ENCODE measurements around the gene USP22.

DNA sequence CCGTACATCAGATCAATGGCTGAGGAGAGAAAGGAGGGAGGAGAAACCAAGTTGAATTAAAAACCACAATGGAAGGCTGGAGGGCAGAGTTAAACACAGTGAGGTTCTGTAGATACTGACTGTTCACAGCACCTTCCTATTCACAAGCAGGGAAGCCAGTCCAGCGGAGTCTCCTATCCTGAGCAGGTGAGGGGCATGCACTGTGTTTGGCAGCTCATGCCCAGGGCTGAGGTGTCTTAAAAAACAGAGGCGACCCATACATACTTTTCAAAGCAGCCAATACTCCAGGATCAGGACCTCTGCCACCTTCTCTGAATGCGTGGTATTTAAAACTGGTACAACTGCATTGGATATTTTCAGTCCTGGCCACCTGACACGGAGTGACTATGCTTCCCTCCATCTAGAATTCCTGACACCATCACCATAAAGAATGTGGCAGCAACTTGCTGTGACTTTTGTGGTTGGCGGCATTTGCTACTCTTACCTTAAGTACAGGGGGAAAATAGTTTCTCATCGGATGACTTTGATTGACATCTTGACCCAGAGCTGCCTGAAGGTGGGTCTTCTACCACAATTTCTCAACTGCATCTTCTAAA lies 21.5 kb downstream of the USP22 start:
- TF ChIP-seq, protein P1, sequence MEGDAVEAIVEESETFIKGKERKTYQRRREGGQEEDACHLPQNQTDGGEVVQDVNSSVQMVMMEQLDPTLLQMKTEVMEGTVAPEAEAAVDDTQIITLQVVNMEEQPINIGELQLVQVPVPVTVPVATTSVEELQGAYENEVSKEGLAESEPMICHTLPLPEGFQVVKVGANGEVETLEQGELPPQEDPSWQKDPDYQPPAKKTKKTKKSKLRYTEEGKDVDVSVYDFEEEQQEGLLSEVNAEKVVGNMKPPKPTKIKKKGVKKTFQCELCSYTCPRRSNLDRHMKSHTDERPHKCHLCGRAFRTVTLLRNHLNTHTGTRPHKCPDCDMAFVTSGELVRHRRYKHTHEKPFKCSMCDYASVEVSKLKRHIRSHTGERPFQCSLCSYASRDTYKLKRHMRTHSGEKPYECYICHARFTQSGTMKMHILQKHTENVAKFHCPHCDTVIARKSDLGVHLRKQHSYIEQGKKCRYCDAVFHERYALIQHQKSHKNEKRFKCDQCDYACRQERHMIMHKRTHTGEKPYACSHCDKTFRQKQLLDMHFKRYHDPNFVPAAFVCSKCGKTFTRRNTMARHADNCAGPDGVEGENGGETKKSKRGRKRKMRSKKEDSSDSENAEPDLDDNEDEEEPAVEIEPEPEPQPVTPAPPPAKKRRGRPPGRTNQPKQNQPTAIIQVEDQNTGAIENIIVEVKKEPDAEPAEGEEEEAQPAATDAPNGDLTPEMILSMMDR (IDR thresholded peaks at IDR 0.05): no peak
- TF ChIP-seq POLR2A (IDR thresholded peaks at IDR 0.05): no peak

Measured in stomach (tissue), 4 donors.